Measurements from ENCODE around the gene GIPR.
A peak's percentile ranks its signal among the peaks of the same experiment; 100 is the strongest.
"Not testable (repeated sequence)": the region's sequence is repeated elsewhere in the genome, so short reads cannot be mapped to it uniquely, and the experiment has no call there.

GIPR gene

DNA sequence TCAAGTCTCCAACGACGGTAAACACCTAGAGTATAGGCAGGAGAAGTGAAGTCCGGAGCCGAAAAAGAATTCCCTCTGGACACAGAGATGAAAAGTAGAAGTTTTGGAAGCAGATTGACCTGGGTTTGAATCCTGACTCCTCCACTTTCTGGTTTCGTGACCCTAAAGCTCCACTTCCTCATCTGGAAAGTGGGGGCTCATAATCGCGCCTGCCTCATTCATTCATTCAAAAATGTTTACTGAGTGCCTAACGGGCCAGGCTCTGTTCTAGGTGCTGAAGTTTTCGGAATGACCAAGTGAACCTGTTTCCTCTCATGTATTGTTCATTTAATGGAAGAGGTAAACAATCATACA lies 21.7 kb upstream of the GIPR start:
- no peak for DNase-seq (ENCODE audit: low spot score)

- DNase-seq (ENCODE audit: low spot score), result no peak
These were observed 17.3 kb upstream of the GIPR start for GRCh38 chr19:45650722-45651121.

DNA sequence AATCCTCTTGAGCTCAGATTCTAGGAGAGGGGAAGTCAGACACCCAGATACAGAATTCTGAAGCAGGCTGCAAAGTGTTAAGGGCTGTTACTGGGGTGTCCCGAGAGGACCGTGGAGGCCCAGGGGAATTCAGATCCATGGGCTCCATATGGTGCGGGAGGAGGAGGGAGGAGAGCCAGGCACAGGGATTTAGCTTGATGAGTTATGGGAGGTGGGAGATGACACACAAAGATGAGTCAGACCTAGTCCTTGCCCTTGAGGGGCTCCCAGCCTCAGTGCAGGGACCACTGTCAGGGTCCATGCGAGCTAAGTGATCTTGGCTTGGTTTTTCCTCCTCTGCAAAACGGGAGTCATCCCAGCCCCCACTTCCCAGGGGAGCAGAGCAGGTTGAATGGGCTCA lies 14.4 kb upstream of the GIPR start:
- DNase-seq (ENCODE audit: low spot score), result no peak

- no peak for DNase-seq (ENCODE audit: low spot score)
These were observed 12.9 kb upstream of the GIPR start for GRCh38 chr19:45655073-45655472.

- DNase-seq (ENCODE audit: low spot score), result no peak
These were observed 10.4 kb upstream of the GIPR start for GRCh38 chr19:45657520-45658167.

- no peak for DNase-seq (ENCODE audit: low spot score)
These were observed 8.8 kb upstream of the GIPR start for GRCh38 chr19:45659096-45659729.

- DNase-seq (ENCODE audit: low spot score), result no peak
These were observed 7.4 kb upstream of the GIPR start for GRCh38 chr19:45660636-45661035.

GRCh38 chr19:45663800-45664199 lies 4.2 kb upstream of the GIPR start:
- DNase-seq (ENCODE audit: low spot score), result no peak

- peak; percentile 29 for DNase-seq (ENCODE audit: low spot score)
These were observed 3.4 kb upstream of the GIPR start for GRCh38 chr19:45664575-45664974.

- DNase-seq (ENCODE audit: low spot score), result no peak
These were observed 386 bp downstream of the GIPR start for GRCh38 chr19:45668342-45668871.

GRCh38 chr19:45670670-45671453 lies 2.8 kb downstream of the GIPR start:
- peak; percentile 69 for DNase-seq (ENCODE audit: low spot score)

DNA sequence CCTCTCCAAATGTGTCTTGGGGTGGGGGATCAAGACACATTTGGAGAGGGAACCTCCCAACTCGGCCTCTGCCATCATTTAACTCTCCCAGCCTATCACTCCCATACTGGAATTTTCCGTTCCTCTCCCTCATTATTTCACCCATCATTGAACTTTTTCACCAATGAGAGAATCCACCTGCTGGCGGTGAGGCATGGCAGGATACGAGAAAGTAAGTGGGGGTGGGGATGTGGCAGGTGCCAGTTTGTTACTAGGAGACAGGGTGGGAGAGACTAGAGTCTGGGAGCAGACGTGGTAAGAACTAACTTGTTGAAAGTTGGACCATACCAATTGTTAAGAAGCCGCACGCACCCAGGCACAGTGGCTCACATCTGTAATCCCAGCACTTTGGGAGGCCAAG lies 6.9 kb downstream of the GIPR start:
- DNase-seq (ENCODE audit: low spot score), result no peak

GRCh38 chr19:45676851-45677263 lies 8.8 kb downstream of the GIPR start:
- no peak for DNase-seq (ENCODE audit: low spot score)

DNA sequence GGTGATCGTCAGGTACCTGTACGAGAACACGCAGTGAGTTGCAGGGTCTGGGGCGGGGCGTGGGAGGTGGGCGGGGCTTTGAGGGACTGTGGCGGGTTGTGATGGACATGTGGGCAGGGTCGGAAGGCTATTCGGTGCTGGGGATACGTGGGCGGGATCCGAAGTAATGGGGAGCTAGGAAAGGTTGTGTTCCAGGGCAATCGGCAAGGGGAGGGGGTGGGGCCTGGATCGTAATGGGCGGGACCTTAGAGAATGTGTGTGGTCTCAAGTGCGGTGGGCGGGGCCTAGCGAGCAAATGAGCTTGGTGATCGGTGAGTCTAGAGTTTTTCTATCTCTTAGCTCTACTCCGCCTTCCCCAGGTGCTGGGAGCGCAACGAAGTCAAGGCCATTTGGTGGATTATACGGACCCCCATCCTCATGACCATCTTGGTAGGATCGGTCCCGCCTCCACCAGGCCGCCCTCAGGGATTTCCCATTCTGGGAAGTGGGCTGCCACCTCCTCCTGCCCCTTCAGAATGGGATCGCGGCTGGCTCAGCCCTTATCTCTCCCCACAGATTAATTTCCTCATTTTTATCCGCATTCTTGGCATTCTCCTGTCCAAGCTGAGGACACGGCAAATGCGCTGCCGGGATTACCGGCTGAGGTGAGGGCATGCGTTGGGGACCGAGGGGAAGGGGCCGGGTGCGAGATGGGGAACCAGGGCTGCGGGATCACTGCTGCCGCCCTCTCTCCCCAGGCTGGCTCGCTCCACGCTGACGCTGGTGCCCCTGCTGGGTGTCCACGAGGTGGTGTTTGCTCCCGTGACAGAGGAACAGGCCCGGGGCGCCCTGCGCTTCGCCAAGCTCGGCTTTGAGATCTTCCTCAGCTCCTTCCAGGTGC lies 9.6 kb downstream of the GIPR start:
- DNase-seq (ENCODE audit: low spot score), result peak; percentile 92

DNA sequence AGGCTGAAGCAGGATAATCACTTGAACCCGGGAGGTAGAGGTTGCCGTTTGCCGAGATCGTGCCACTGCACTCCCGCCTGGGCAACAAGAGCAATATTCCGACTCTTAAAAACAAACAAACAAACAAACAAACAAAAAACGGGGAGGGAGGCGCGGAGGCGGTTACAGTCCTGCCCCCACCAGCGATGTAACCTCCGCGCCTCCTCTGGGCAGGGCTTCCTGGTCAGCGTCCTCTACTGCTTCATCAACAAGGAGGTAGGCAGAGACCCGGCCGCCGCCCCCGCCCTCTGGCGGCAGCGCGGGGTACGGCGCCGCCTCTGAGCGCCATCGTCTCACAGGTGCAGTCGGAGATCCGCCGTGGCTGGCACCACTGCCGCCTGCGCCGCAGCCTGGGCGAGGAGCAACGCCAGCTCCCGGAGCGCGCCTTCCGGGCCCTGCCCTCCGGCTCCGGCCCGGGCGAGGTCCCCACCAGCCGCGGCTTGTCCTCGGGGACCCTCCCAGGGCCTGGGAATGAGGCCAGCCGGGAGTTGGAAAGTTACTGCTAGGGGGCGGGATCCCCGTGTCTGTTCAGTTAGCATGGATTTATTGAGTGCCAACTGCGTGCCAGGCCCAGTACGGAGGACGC lies 13.5 kb downstream of the GIPR start:
- DNase-seq (ENCODE audit: low spot score), result peak; percentile 88

- no peak for DNase-seq (ENCODE audit: low spot score)
These were observed 14.1 kb downstream of the GIPR start for GRCh38 chr19:45682117-45682516.

DNA sequence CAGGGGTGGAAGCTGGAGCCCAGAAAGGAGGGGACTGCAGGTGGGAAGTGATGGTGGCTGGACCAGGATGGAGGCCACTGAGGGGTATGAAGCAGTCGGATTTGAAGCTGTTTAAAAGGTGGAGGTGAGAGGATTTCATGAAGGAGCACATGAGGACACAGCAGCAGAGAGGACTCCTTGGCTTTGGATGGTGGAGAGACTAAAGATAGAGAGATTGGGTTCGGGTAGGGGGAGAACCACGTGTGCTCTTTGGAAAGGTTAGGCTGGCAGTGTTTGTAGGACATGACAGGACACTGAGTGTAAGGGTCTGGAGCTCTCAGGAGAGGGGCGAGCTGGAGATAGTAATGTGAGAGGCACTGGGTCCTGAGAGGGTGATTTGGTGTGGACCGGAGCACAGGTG lies 14.9 kb downstream of the GIPR start:
- no peak for DNase-seq (ENCODE audit: low spot score)

DNA sequence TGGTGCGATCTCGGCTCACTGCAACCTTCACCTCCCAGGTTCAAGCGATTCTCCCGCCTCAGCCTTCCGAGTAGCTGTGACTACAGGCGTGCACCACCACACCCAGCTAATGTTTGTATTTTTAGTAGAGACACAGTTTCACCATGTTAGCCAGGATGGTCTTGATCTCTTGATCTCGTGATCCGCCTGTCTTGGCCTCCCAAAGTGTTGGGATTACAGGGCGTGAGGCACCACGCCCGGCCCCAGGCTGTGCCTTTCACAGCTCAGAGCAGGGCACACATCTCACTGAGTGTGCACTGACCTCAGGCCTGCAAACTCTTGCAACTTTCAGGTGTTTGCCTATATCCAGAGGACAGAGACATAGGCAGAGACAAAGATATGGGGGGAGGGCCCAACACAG lies 17.0 kb downstream of the GIPR start:
- DNase-seq (ENCODE audit: low spot score), result not testable (repeated sequence)

GRCh38 chr19:45687599-45687998 lies 19.6 kb downstream of the GIPR start:
- no peak for DNase-seq (ENCODE audit: low spot score)

GRCh38 chr19:45691516-45692186 lies 23.6 kb downstream of the GIPR start, which contains the start of gene SNRPD2:
SNRPD2 (minus strand) TSS chr19:45691953; CDS start chr19:45691888, 65 bp downstream.
- peak; percentile 94 for DNase-seq (ENCODE audit: low spot score)
